Astrocyte of the spinal cord (primary cell): ENCODE results near the gene KATNIP.

Experiments
- DNase-seq: peaks from one replicate; pipeline ENCODE4 v3.0.0; 2011; ENCODE audit warnings: low read depth, low spot score
- H3K4me3 ChIP-seq: 2 replicates; pipeline ENCODE4 v1.5.1; 2011; ENCODE audit warnings: low read depth, mild to moderate bottlenecking, low read length, moderate library complexity
- CTCF ChIP-seq: IDR thresholded peaks from 2 replicates; pipeline ENCODE4 v1.5.1; 2012; ENCODE audit warnings: low read depth, mild to moderate bottlenecking, low read length, inconsistent platforms
- in situ Hi-C: cut with HindIII; loops from 2 replicates; pipeline ENCODE4 v1.10.0; 2017; ENCODE audit warnings: low sequenced_read_pairs

KATNIP gene

GRCh38 chr16:27597361-27597760 is 47.4 kb downstream of the KATNIP start:
- no peak overlapping the region for H3K4me3 ChIP-seq
- no peak for DNase-seq
- TF ChIP-seq CTCF: no peak
- in situ Hi-C loops: no loop called here

GRCh38 chr16:27598220-27598619 is 48.3 kb downstream of the KATNIP start:
- no peak for DNase-seq
- in situ Hi-C loops: no loop called here

GRCh38 chr16:27598931-27599565 is 49.1 kb downstream of the KATNIP start:
- H3K4me3 ChIP-seq: no peak overlapping the region
- DNase-seq: no peak
- in situ Hi-C loops: no loop called here
- no peak for TF ChIP-seq CTCF

More at GRCh38 chr16:27598220-27598619, 48.3 kb downstream of the KATNIP start:
- no peak for TF ChIP-seq CTCF
- no peak overlapping the region for H3K4me3 ChIP-seq

- TF ChIP-seq CTCF: no peak
- H3K4me3 ChIP-seq: no peak overlapping the region
- in situ Hi-C loops: no loop called here
- DNase-seq: no peak
Observed at GRCh38 chr16:27599606-27600005, 49.7 kb downstream of the KATNIP start.
